HG03108 (cell line): ENCODE data around the gene TMC6.
"Not testable (repeated sequence)": the region's sequence is repeated elsewhere in the genome, so short reads cannot be mapped to it uniquely, and the experiment has no call there.

ENCODE experiments used
- ATAC-seq: cut with Tn5 transposase; IDR thresholded peaks from one replicate; pipeline ENCODE4 v1.9.1; 2021; ENCODE audit warnings: moderate library complexity; ENCODE audit not compliant: unreplicated experiment

Gene TMC6, protein sequence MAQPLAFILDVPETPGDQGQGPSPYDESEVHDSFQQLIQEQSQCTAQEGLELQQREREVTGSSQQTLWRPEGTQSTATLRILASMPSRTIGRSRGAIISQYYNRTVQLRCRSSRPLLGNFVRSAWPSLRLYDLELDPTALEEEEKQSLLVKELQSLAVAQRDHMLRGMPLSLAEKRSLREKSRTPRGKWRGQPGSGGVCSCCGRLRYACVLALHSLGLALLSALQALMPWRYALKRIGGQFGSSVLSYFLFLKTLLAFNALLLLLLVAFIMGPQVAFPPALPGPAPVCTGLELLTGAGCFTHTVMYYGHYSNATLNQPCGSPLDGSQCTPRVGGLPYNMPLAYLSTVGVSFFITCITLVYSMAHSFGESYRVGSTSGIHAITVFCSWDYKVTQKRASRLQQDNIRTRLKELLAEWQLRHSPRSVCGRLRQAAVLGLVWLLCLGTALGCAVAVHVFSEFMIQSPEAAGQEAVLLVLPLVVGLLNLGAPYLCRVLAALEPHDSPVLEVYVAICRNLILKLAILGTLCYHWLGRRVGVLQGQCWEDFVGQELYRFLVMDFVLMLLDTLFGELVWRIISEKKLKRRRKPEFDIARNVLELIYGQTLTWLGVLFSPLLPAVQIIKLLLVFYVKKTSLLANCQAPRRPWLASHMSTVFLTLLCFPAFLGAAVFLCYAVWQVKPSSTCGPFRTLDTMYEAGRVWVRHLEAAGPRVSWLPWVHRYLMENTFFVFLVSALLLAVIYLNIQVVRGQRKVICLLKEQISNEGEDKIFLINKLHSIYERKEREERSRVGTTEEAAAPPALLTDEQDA

GRCh38 chr17:78128551-78129350 lies at the start of gene TMC6:
TMC6 (minus strand) TSS chr17:78128755; CDS start chr17:78126832, 1,923 bp downstream.
- no peak for ATAC-seq

DNA sequence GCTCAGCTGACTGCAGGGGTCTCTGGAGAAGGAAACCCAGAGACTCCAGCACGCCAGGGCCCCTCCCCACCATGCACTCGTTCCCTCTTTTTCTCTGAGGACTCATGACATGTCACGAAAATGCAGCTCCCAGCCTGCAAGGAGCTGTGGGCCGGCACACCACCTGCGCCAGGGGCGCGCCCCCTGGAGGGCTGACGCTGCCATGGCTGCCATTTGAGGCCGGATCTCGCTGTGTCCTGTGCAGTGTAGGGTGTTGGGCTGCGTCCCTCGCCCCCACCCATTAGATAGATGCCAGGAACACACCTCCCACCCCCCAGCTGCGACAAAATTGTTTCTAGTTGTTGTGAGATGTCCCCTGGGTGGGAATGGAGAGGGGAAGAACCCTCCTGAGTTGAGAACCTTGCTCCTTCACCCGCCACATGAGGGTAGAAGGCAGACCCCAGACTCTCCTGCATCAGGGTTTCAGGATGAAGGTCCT lies 48.0 kb upstream of the TMC6 start:
- ATAC-seq, result no peak

DNA sequence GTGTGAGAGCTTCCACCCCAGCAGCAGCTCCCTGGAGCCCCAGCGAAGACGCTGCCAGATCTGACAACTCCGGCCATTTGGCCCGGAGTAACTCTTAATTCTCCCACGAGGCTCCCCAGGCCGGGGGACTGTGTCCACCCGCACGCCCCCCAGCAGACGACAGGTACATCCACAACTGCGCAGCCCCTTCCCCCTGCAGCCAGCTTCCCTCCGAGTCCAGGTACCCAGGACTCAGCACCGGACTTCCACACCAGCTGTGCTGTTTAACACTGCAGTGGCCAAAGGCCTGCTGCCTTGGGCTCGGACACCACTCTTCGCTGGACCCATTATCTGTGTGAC lies 47.1 kb upstream of the TMC6 start:
- ATAC-seq, result no peak

DNA sequence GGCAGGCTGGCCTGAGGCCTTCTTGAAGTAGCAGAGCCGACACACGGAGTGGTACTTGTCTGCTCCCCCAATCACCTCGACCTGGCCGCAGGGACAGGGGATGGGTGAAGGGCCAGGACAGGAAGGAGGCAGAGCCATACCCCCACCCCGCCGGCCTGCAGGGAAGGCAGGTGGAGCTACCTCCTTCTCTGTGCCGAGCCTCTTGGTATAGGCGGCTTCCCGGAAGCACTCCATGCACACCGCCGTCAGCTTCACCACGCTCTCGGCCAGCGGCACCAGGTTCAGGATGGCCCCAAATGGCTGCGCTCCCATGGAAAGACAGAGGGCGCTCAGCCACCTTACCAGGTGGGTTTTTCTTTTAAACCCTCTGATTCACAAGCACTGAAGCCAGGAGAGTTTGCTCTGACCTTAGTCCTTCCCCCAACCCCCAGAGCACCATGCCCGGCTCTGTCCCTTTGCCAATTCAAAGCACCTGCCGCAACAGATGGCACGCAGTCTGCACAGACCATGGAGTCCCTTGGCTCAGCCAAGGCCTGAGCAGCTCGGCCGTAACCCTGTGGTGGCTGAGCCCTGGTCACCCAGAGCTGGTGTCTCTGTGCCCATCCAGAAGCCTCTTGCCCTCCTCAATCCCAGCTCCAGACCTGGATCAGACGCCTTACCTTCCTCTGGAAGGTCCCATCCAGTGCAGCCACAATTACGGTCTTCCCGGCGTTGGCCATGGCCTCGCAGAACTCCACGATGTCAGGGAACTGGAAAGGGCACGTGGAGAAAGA lies 46.5 kb upstream of the TMC6 start:
- no peak for ATAC-seq

- no peak for ATAC-seq
These were observed 45.9 kb upstream of the TMC6 start for GRCh38 chr17:78174346-78174869.

DNA sequence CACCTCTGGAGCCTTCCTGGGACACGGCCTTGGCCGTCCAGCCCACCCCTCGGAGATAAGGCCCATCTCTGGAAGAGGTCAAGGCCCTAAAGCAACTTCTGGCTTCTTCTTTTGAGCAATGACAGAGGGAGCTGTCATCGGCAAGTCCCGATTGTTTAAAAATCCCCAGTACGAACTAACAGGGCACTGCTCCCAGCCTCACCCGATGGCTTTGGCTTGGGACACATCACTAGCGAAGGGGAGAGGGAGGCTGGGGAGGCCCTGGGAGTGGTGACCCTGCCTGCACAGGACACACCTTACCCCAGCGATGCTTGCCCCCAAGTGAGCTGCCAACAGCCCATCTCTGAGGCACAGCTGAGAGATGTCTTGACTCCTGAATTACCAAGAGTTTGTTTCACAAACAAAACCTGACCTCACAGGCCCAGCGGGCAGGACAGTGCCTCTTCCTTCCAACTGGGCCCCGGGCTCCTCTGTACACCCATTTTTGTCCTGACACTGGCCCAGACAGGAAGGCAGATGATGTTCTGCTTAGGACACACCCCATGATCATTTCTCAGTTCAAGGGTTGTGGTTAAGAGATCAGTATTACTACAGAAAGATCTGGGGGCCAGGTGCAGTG lies 44.7 kb upstream of the TMC6 start:
- peak; percentile 49 for ATAC-seq

- ATAC-seq, result no peak
These were observed 43.9 kb upstream of the TMC6 start for GRCh38 chr17:78172249-78173051.

GRCh38 chr17:78171591-78172248 lies 43.2 kb upstream of the TMC6 start:
- ATAC-seq, result not testable (repeated sequence)

GRCh38 chr17:78170692-78171590 lies 42.4 kb upstream of the TMC6 start:
- no peak for ATAC-seq

DNA sequence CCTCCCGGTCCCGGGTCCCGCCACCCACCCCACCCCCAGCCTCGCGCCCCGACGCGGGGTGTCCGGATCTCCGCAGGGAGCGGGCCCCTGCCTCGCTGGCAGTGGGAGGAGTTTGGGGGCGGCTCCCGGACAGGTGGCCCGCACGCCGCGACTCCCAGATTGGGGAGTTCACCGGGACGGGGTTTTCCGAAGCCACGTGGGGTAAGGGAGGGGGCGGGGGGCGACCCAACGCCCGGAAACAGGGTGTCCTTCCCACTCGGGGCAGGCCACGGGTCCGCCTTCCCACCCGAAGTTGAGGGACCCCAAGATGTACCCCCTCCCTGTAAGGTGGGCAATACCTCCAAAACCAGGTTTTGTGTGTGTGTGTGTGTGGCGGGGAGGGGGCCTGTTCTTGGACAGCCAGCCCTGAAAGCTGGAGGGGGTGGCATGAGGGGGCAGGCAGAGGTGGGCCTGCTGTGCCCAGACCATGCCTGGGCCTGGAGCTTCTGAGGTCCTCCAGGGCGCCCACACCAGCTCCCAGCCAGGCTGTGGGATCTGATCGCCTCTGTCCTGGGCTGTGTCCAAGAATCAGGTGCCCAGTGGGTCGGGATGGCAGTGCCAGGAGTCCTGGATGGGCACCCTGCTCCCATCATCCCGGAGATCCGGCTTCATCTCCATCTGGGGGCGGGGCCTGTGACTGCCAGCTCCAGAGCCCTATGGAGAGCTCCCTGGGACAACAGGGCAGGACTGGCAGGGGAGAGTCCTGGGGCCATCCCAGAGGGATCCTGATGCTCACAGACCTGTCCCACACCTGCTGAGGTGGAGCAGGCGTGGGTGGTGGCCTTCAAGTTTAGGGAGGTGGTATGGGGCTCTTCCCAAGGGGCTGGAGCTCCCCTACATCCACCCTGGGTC lies 40.6 kb upstream of the TMC6 start:
- no peak for ATAC-seq

DNA sequence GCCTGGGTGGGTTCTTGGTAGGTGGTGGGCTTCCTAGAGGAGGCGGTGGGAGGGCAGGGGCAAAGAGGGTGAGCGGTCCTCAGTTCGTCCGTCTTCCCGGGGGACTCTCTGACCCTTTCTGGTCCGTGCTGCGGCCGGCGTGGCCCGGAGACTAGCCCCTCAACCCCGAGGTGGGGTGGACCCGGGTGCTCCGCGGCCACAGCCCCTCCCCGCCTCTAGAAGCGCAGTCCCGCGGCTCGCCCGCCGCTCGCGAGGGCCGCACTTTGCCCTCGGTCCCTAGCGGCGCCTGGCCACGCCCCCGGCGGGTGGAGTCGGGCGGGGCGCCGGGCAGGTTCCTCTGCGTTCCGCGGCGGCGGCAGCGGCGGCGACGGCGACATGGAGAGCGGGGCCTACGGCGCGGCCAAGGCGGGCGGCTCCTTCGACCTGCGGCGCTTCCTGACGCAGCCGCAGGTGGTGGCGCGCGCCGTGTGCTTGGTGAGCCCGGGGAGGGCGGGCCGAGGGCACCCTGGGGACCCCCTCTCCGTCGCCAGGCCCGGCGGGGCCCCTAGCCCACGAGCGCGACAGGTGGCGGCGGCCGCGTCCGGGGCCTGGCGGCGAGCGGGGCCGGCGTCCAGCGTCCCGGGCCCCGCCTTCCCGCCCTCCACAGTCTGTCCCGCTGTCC lies 39.8 kb upstream of the TMC6 start, which contains the start of gene SYNGR2:
TSS of gene SYNGR2 (plus strand) at position 340 of the 661 bp plus-strand sequence. CDS start at position 376, 36 bp downstream.
- peak; percentile 46 for ATAC-seq

DNA sequence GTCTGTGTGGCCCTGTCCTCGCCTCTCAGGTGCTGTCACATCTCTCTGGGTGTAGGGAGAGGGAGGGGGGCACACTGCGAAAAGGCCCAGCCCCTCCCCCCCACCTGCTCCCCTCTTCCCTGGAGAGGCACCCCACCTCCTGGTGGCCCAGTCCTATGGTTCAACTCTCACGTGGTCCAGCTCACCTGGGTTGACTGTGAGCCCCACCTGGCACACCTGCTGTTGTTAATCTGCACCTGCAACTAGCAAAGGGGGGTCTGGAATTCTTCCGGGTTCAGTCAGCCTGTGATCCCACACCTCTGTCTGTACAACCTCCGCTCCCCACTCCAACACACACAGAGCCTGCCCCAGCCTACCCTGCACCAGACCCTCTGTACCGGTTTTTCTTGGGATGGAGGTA lies 37.9 kb upstream of the TMC6 start:
- ATAC-seq, result no peak

GRCh38 chr17:78164748-78165607 lies 36.4 kb upstream of the TMC6 start:
- no peak for ATAC-seq

- ATAC-seq, result no peak
These were observed 35.6 kb upstream of the TMC6 start for GRCh38 chr17:78163881-78164747.
